ENCODE results near the gene SPEN.
A peak's percentile ranks its signal among the peaks of the same experiment; 100 is the strongest.

The SPEN gene

DNA sequence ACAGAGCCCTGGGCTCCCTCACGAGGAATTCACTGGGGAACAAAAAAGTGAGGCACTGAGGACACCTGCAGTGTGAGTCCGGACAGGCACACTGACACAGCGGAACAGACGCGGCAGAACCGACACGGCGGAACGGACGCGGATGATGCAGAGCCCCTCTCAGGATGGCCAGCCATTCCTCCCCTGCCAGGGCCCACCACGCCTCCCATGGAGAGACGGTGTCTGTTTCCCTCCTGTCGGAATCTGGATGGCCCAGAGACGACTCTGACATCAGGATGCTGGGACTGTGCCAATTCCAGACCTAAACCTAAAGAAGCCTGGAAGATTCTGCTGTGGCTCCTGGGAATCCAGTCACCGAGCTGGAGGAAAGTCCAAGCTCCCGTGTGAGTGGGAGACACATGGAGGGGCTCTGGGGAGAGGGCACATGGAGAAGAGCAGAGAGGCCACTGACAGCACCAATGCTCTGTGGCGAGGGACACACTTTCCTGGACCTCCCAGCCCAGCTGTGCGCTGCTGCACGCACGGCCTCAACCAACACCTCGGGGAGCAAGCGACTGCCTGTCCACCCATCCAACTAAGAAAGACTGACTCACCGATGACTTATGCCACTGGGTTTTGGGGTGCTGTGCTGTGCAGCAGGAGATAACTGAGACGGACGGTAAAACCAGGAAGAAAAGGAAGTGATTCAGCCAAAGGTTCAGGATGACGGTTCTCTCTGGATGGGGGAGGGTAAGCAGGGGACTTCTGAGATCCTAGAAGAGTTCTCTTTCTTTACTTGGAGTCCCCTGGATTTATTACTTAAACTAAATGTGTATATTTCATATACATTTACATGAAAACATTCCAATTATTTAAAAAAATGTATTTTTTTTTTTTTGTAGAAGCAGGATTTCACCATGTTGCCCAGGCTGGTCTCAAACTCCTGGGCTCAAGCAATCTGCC, 105.1 kb downstream of the SPEN start:
- DNase-seq (ENCODE audit: low read depth) = peak; percentile 96
- no peak for TF ChIP-seq CTCF (conservative IDR thresholded peaks at IDR 0.05; ENCODE audit: control insufficient read depth, insufficient read depth, low read depth, low read length)
- no peak overlapping the region for H3K4me3 ChIP-seq (ENCODE audit: control insufficient read depth, low read depth, low read length)

DNA sequence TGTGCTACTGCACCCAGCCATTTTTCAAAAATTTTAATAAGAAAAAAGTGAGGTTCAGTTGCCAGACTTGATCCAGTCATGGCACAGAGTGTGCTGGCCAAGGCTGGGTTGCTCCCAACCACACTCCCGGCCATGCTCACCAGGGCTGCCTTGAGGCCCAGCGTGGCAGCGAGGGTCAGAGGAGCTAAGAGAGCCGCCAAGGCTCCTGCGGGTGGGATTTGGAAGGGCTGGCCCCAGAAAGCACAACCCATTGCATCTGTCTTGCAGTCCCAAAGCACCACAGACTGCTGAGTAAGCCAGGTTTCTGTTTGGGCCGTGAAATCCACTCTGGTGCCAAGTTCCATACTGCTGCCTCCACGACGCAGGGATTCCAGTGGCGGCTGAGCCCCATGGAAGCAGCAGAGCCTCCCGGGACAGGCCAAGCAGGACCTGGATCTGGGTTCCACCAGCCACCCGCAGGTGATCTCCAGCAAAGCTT, 105.8 kb downstream of the SPEN start:
- DNase-seq (ENCODE audit: low read depth) = peak; percentile 47
- H3K4me3 ChIP-seq (ENCODE audit: control insufficient read depth, low read depth, low read length) = no peak overlapping the region
- TF ChIP-seq CTCF (conservative IDR thresholded peaks at IDR 0.05; ENCODE audit: control insufficient read depth, insufficient read depth, low read depth, low read length) = no peak

GRCh38 chr1:15953791-15954241, 106.3 kb downstream of the SPEN start:
- DNase-seq (ENCODE audit: low read depth) = no peak
- TF ChIP-seq CTCF (conservative IDR thresholded peaks at IDR 0.05; ENCODE audit: control insufficient read depth, insufficient read depth, low read depth, low read length) = no peak
- no peak overlapping the region for H3K4me3 ChIP-seq (ENCODE audit: control insufficient read depth, low read depth, low read length)

DNA sequence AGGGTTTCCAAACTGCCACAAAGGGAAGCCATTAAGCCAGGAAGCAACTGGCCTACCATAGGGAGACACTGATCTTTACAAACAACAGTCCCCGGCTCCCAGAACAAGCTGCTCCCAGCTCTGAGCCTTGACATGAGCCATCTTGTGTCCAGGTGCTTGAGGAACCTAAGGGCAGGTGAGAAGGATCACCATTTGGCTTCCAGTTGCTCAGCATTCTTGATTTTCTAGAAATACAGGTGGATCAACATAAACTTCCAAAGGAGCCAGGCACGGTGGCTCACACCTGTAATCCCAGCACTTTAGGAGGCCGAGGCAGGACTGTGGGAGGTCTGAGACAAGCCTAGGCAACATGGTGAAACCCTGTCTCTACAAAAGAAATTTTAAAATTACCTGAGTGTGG, 106.8 kb downstream of the SPEN start:
- DNase-seq (ENCODE audit: low read depth) = no peak
- TF ChIP-seq CTCF (conservative IDR thresholded peaks at IDR 0.05; ENCODE audit: control insufficient read depth, insufficient read depth, low read depth, low read length) = no peak
- no peak overlapping the region for H3K4me3 ChIP-seq (ENCODE audit: control insufficient read depth, low read depth, low read length)

GRCh38 chr1:15955552-15955951, 108.0 kb downstream of the SPEN start:
- H3K4me3 ChIP-seq (ENCODE audit: control insufficient read depth, low read depth, low read length) = no peak overlapping the region
- no peak for TF ChIP-seq CTCF (conservative IDR thresholded peaks at IDR 0.05; ENCODE audit: control insufficient read depth, insufficient read depth, low read depth, low read length)
- no peak for DNase-seq (ENCODE audit: low read depth)

GRCh38 chr1:15956150-15956549, 108.6 kb downstream of the SPEN start:
- DNase-seq (ENCODE audit: low read depth) = peak; percentile 43
- no peak for TF ChIP-seq CTCF (conservative IDR thresholded peaks at IDR 0.05; ENCODE audit: control insufficient read depth, insufficient read depth, low read depth, low read length)
- no peak overlapping the region for H3K4me3 ChIP-seq (ENCODE audit: control insufficient read depth, low read depth, low read length)
